Activated naive CD4-positive, alpha-beta T cell treated with anti-CD3 and anti-CD28 coated beads, Interleukin-2, amount 50 U/mL, for 16 hours (primary cell): ENCODE measurements around the gene AHCYL2.
"Not testable (repeated sequence)": the region's sequence is repeated elsewhere in the genome, so short reads cannot be mapped to it uniquely, and the experiment has no call there.

Experiments
- DNase-seq: peaks from one replicate; pipeline ENCODE4 v3.0.0-alpha.2; 2020

Gene AHCYL2

DNA sequence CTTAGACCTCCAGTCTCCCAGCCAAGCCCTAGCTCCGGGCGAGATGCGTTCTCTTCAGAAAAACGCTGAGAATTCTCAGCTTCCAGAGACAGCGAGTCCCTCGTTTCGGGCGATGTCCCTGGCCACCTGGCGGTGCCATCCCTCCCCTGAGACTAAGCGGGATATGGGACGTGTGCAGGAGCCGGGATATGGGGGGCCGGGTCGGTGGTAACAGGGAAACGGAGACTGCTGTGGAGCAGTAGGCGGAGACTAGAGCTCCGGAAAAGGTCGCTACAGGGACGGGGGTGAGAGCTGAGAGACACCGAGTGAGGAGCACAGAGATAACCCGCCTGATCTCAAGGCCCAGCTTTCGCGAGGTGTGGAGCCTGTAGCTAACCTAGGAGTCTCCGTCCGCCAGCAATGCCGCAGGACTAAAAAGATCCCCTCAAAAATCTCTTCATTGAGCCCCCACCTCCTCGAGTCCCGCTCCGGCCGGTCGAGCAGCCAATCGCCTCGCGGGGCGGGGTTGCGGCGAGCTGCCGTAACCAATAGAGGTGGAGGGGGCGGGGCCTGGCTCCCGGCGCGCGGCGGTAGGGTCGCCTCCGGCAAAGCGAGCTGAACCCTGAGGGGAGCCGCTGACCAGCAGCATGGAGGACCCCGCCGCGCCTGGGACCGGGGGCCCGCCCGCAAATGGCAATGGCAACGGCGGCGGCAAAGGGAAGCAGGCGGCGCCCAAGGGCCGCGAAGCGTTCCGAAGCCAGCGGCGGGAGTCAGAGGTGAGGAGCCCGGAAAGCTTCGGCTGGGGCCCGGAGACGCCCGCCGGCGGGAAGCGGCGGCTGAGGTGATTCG is 209.2 kb downstream of the AHCYL2 start, which contains the start of gene STRIP2:
Gene STRIP2, plus strand, starts transcription at position 586 of the 828 bp plus-strand sequence. Its CDS starts 41 bp downstream, at position 627.
- peak; percentile 95 for DNase-seq

DNA sequence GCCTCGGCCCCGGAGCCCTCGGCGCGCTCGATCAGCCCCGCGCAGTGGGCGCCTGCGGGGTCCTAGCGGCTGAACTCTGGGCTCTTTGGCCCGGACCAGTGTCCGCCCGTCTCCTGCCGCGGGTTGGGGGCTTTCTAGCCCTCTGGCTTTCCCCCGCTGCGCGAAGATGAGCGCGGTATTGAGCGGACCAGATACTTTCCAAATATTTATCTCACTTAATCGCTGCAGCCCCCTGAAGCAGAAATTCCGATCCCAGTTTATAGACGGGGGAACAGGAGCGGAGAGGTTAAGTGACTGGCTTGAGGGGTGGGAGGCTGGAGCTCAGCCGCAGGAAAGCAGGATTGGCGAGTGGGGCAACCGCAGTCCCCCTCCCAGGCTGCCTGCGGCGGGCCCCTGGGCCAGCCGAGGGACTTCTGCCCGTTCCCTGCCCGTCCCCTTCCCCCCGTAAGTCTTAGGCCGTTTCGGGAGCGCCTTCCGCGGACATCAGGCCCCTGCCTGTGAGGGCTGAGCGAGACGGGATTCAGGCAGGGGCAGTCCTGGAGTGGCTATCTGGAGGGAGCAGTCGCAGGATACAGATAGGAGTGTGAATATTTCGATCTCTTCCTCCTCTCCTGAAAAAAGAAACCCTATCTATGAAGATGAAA is 210.0 kb downstream of the AHCYL2 start:
- no peak for DNase-seq

DNA sequence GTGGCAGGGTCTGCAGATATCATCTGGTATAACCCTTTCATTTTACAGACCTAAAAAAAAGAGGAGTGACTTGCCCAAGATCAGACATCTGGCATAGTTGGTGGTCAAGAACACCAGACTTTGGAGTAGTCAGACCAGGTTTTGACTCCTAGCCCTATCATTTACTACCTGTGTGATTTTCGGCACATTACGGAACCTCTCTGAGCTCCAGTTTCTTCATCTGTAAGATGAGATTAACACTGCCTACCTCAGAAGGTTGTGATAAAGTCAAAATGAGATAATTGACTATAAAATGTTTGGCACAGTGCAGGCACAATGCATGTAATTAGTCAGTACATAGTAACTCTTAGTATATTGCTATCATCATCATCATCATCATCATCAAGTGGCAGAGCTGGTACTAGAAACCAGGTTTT is 210.6 kb downstream of the AHCYL2 start:
- DNase-seq: no peak

DNA sequence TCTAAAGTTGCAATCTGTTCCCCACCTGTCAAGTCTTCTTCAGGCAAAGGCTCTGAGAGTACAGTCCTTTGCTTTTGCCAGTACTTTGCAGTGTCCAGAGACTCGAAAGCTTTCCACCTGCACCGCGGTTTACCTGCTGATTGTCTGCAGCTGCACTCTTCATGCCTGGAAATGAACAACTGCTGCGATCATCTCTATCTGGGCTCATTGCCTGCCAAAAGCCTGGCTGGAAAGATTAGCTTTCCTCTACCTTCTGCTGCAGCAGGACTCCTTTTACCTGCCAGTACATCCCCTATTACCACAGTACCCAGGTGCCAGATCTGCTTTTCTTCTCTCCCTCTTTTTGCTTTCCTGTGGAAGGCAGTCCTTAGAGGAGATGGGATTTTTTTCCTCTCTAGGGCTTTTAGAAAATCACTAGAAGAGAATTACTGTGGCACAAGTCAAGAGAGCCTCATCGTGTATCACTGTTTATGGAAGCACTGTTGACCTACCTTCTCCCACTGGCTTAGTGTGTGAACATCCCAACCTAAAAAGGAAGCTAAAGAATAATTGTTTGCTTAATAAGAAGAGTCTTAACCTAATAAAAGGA is 211.6 kb downstream of the AHCYL2 start:
- no peak for DNase-seq

DNA sequence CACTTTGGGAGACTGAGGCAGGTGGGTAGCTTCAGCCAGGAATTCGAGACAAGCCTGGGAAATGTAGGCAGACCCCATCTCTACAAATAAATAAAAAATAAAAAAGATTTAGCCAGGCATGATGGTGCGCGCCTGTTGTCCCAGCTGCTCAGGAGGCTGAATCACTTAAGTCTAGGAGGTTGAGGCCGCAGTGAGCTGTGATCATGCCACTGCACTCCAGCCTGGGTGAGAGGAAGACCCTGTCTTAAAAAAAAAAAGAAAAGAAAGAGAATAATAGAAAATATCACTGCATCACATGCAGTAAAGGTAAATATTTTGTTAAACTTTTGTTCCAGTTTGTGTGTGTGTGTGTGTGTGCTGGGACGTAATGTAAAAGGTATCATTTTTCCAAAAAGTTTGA is 212.4 kb downstream of the AHCYL2 start:
- no peak for DNase-seq

DNA sequence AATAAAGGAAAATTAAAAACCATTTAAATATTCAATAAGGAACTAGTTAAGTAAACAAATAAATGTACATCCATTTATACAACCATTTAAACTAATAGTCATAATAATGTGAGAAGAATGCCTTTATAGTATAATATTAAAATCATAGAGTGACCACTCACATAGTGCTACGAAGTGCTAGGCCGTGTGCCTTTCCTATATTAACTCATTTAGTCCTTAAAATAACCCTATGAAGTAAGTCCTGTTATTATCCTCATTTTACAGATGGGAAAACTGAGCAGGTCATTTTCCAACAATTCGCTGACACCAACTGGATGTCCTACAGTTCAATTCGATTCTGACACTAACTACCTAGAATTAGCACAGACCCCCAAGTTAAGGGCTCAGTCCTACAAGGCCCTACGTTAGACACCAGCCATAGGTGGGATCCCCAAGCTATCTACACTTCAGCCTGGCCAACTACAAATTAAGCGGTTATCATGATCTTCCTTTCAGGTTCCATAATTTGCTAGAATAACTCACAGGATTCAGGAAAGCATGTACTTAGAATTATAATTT is 213.5 kb downstream of the AHCYL2 start:
- no peak for DNase-seq

DNA sequence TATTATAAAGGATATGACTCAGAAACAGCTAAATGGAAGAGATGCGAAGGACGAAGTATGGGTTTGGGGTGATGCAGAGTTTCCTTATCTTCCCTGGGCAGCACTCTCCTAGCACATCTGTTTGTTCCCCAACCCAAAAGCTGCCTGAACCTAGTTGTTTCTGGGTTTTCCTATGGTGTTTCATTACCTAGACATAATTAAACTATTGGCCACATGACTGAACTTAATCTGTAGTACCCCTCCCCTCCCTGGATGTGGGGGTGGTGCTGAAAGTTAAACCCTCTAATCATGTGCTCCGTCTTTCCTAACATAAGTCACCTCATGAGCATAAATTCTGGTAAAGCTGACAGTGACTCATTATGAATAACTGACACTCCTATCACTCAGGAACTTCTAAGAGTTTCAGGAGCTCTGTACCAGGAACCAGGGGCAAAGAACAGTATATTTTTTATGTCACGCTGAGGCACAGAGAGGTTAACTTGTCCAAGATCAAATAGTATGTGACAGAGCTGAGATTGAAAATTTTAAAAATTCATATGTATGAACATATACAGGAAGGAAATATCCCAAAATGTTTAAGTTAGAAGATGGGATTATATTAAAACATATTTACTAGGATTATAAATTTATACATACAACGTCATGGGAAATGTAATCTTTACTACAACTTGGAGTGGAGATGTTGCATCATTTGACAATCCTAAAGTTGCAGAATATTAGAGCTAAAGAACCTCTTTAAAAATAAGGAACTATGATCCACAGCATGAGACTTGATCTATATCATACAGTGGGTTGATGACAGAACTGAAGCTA is 214.2 kb downstream of the AHCYL2 start:
- peak; percentile 75 for DNase-seq

DNA sequence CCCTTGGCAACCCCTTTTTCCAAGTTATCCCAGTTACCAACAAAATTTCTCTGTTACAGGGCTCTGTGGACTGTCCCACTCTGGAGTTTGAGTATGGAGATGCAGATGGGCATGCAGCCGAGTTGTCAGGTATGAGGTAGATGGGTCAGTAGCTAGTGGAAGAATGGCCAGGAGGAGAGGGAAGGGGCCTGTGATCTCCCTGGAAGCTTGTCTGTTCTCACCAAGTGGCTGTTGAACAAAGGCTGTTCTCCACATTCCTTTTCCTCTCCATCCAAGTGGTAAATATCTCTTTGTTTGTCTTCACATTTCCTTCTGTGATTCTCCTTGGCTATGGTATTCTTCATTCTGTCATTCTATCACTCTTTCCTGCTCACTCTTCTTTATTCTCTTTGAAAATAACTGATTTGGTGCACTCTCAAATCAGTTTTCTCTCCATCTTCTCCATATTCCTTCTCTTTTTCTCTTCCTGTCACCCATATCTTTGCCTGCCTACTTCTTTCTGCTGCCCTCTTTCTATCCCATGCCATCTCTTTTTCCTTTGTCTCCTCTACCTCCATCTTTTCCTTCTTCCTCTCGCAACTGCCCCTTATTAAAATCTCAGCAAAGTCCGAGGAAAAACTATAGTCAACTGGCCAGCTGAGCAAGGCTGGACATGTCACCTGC is 215.3 kb downstream of the AHCYL2 start:
- no peak for DNase-seq

DNA sequence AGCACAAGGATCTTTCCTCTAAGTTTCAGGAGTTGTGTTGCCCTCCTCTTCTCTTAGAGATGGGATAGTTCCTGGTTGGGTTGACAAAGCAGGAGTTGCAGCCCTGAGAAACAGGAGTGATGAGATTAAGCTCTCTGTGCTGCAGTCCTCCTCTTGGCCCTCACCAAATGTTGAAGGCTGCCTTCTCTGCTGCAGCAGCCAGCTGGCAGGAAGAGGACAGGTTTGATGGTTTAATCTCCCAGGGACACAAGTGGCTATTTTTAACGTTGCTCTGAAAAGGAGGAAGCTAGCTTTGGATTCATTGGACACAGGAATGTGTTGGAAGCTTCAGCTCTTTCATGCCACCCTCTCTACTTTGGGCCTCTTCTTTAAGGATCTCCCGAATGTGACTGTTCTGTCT is 218.8 kb downstream of the AHCYL2 start:
- no peak for DNase-seq

DNA sequence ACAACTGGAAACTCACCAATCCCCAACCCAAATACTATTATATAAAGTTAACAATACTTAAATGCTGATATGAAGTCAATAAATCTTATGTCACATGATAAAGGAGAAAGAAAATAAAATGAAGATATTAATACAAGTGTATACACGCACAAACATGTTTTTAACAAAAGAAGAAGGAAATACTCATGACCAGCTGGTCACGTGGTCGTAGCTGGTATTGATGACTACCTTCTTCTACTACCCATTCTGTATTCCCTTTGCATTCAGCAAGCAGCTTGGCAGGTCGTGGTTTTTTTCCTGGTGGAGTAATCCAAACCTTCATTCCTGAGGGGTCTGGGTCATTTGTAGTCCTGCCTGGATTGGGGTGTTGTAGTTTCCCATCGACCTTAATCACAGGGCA is 219.9 kb downstream of the AHCYL2 start:
- DNase-seq: not testable (repeated sequence)

DNA sequence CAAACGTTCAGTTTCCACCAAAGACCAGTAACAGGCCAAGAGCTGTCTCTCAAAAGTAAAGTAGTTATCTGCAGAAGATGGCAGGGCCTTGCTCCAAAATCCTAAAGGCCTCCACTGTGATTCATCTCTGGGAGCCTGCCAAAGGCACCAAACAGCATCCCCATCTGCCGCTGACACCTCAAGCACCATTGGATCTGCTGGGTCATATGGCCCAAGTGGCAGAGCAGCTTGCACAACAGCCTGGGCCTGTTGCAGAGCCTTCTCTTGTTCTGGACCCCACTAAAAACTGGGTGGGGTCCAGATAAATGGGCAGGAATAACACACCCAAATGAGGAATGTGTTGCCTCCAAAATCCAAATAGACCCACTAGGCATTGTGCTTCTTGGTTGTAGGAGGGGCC is 222.1 kb downstream of the AHCYL2 start:
- DNase-seq: not testable (repeated sequence)

DNA sequence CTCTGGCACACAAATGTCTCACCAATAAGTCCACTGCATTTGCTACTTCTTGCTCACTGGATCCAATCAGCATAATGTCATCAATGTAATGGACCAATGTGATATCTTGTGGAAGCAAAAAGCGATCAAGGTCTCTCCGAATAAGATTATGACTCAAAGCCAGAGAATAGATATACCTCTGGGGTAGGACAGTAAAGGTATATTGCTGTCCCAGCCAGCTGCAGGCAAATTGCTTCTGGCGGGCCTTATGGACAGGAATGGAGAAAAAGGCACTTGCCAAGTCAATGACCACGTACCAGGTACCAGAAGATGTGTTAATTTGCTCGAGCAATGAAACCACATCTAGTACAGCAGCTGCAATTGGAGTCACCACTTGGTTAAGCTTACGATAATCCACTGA is 222.6 kb downstream of the AHCYL2 start:
- DNase-seq: not testable (repeated sequence)

DNA sequence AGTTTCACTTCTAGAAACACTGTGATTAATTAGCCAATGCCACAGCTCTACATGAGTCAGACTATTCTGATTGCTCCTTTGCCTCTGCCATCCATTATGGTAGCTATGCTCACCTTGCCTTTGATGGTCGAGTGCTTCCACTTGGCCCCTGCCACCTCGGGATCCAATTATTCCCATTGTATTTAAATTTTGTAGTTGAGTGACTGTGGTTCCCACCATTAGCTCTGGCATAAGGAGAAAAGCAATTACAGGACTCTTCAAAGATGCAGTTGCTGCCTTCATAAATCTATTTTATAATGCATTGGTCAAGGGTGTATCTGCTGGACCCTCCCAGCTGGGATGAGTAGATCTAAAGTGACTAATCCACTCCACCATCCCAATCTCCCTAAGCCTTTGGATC is 223.8 kb downstream of the AHCYL2 start:
- not testable (repeated sequence) for DNase-seq

DNA sequence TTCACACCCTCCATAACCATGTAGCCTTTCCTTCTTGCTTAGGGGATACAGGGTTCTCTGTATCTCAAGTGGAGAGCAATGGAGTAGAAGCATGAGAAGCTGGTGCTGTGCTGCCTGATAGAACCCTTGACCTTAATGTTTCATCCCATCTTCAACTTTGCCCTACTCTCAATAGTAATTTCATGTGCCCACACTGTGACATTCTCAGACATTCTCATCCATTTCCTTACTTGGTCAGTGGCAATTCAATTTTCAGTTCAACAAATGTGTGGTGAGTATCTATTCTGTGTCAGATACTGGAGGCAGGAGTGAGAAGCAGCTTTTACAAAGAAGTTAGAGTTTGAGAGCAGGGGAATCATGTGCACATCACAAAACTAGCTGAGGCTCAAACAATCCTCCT is 225.5 kb downstream of the AHCYL2 start:
- no peak for DNase-seq

DNA sequence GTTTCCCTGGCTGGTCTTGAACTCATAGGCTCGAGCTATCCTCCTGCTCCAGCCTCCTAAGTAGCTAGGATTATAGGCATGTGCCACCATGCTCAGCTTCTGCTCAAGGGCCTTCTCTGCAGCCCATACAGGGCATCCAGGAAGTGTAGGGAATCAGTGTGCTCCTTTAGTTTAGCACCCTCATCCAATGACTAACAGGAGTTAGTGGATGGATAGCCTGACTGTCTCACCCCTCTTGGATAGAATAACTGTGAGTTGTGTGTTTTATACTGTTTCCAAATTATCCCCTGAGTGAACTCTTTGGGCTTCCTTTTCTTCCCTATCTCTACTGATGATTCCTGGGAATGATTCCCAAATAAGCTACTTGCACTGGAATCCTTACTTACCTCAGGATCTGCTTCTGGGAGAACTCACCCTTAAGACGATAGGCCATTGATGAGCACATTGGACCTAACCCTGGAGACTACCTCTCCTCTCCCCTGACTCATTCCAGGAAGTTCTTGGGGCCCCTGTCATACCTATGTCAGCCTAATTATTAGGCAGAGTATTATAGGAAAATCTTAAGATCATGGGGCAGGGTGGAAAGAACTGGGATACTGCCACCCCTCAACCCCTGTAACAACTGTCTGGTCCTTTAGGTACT is 227.9 kb downstream of the AHCYL2 start:
- DNase-seq: no peak

DNA sequence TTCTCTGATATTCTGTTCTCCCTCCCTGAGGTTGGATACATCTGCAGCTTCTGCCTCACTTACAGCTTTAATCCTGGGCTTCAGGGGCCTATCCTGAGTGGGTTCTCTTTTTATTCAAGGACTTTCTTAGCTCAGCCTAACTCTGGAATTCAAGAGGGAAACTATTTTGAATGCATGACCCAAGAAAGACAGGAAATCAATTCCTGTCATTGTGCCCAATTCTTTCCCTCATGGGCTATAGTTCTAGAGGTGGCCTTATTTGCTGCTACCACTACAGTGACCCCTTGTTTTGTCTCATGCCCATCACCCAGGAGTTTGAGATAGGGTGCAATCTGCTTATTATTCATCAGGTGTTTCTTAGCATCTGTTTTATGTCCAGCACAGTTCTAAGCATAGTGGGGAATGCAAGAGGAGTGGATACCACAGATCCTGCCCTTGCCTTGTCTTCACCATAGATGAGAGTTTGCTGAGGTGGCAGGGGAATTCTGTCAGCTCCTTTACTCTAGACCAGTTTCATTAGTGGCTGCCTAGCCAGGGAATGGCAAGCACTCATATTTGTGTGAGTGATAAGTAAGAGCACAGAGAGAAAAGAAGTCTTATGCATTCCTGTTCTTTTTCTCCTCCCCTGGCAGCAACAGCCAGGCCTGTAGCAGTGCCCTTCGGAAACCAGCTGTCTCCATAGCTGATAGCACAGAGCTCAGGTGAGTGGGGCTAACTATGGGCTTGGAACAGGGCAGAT is 228.8 kb downstream of the AHCYL2 start:
- no peak for DNase-seq

DNA sequence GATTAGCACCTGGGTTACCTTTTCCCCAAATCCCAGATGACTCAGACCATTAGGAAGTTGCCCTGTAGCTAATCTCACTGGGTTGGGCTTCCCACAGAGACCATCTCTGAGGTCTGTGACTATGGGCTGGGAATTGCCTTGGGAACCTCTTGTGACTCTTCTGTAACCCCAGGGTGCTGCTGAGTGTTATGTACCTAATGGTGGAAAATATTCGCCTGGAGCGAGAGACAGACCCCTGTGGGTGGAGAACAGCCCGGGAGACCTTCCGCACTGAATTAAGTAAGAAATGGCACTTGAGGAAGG is 229.4 kb downstream of the AHCYL2 start:
- no peak for DNase-seq

DNA sequence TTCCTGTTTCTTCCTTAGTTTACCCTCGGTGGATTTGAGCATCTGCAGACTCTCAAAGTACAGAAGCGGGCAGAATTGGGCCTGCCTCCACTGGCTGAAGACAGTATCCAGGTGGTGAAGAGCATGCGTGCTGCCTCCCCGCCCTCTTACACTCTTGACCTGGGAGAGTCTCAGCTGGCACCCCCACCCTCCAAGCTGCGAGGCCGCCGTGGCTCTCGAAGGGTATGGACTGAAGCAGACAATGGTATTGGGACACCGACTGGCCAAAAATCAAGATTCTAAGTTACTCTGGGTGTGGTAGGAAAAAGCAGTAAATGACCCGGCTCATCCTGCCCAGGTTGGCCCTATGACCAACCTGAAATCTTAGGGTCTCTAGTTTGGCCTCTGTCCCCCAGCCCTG is 231.6 kb downstream of the AHCYL2 start:
- DNase-seq: no peak

DNA sequence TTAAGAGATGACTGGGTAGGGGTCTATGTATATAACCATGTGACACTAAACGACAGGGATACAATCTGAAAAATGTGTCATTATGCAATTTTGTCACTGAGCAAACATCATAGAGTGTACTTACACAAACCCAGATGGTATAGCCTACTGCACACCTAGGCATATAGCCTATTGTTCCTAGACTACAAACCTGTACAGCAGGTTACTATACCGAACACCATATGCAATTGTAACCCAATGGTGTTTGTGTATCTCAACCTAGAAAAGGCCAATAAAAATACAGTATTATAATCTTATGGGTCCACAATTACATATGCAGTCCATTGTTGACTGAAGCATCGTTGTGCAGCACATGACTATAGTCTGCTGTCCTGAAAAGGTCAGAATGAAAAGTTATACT is 232.3 kb downstream of the AHCYL2 start:
- no peak for DNase-seq

DNA sequence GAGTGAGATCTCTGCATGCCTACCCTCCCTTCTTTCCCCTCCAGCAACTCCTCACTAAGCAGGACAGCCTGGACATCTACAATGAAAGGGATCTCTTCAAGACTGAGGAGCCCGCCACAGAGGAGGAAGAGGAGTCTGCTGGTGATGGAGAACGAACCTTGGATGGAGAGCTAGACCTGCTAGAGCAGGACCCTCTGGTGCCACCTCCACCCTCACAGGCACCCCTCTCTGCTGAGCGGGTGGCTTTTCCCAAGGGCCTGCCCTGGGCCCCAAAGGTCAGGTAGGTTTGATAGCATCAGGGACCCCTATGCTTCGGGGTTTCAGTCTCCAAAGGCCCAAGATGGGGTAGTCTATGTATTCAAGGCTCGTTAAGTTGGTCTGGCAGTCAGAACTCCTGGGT is 233.3 kb downstream of the AHCYL2 start:
- no peak for DNase-seq

DNA sequence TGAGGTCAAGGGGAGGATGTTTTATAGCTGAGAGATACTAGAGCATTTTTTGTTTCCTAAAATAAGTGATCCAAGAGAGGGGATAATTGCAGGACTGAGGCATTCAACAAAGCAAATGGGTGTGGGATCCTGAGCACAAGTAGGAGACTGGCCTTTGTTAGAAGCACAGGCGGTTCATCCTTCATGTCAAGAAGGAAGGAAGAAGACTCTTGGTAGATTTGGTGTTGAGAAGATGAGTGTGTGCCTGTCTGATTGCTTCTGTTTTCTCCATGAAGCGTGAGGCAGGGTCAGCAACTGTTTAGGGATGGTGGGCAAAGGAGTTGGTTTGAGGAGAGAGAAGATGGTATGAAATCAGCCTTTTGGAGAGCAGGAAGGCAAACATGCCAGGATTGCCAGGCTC is 237.0 kb downstream of the AHCYL2 start:
- DNase-seq: no peak
